Effector memory CD8-positive, alpha-beta T cell (primary cell): Measurements from ENCODE around the gene DYNC2H1.
"Not testable (repeated sequence)": the region's sequence is repeated elsewhere in the genome, so short reads cannot be mapped to it uniquely, and the experiment has no call there.

Experiments used
- ATAC-seq: fragments of 150-1000 bp; cut with Tn5 transposase; replicated peaks from 2 replicates; pipeline ENCODE4 v1.10.0; 2021; ENCODE audit warnings: mild to moderate bottlenecking, moderate library complexity
- DNase-seq, 3 experiments: peaks; one replicate each; pipeline ENCODE4 v3.0.0; 2021
- H3K27ac Mint-ChIP-seq, 2 donors: one replicate each; pipeline ENCODE4 v1.8.0; 2022; ENCODE audit warnings: mild to moderate bottlenecking in 2 of 2, mixed read lengths in 2 of 2, moderate library complexity in 2 of 2
- H3K27me3 Mint-ChIP-seq, 2 donors: one replicate each; pipeline ENCODE4 v1.8.0; 2022; ENCODE audit warnings: mixed read lengths in 2 of 2
- H3K36me3 Mint-ChIP-seq: one replicate; pipeline ENCODE4 v1.8.0; 2022; ENCODE audit warnings: mild to moderate bottlenecking, moderate library complexity, mixed read lengths; ENCODE audit not compliant: insufficient read depth
- H3K4me1 Mint-ChIP-seq, 2 donors: one replicate each; pipeline ENCODE4 v1.8.0; 2022; ENCODE audit warnings: low read depth in 2 of 2, mixed read lengths in 2 of 2
- H3K4me3 Mint-ChIP-seq, 2 donors: one replicate each; pipeline ENCODE4 v1.8.0; 2022; ENCODE audit warnings: mild to moderate bottlenecking in 2 of 2, mixed read lengths in 2 of 2, moderate library complexity in 2 of 2
- H3K9me3 Mint-ChIP-seq, 2 donors: one replicate each; pipeline ENCODE4 v1.8.0; 2022; ENCODE audit warnings: mixed read lengths in 2 of 2

DYNC2H1 gene

DNA sequence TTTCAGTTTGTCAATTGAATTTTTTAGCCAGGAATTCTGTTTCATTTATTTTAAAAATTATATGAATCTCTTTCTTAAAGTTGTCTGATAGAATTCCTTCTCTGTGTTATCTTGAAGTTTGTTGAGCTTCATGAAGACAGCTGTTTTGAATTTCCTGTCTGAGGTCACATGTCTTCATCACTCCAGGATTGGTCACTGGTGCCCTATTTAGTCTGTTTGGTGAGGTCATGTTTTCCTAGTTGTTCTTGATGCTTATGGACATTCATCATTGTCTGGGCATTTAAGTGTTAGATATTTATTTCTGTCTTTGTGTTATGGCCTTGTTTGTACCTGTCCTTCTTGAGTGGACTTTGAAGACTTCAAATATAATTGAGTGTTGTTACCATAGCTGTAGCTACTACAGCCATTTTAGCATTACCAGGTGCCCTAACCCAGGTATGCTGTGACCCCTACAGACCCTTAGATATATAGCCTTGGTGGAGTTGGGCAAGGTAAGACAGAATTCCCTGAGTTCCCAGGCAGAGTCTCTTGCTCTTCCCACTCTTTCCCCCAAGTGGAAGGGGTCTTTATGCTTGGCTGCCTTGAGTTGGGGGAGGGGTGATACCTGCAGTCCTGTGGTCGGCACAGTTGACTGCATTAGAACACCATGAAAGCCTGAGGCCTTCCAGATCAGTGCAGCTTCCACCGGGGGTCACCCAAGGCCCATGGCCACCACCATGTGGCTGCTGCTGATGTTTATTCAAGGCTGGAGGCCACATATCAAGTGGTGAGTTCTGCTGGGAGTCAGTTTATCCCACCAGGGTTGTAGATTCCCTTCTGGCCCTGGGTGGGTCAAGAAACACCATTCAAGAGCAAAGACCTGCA lies 229.6 kb downstream of the DYNC2H1 start:
- ATAC-seq, result no peak
- H3K36me3 Mint-ChIP-seq, result no peaks in the 10 kb centered on the region
- no peaks in the 10 kb centered on the region for H3K4me1 Mint-ChIP-seq
- H3K27ac Mint-ChIP-seq, result no peak overlapping the region
- H3K4me3 Mint-ChIP-seq, result no peak overlapping the region
- no peaks in the 10 kb centered on the region for H3K27me3 Mint-ChIP-seq
- H3K9me3 Mint-ChIP-seq, result peaks cover 0 to 1% of the 10 kb centered on the region in 2 donors
- no peak for DNase-seq

DNA sequence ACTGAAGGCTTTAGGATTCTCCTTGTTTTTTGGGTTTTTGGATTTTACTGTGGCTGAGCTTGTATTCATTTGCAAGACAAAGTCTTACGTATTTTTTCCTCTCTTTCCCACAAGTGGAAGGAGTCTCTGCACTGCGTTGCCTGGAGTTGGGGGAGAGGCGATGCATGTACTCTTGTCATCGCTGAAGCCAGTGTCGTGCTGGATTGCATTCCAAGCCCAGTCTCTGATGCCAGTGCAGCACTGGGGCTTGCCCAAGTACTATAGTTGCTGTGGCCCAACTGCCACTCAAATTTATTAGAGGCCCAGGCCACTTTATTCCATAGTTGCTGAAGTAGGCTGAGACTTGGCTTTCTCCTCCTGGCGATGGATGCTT lies 230.2 kb downstream of the DYNC2H1 start:
- Mint-ChIP-seq H3K4me1 (no peaks in the 10 kb centered on the region), H3K27me3 (no peaks in the 10 kb centered on the region), H3K36me3 (no peaks in the 10 kb centered on the region), H3K4me3 (no peak overlapping the region), H3K9me3 (peaks cover 0 to 1% of the 10 kb centered on the region in 2 donors), H3K27ac (no peak overlapping the region)
- DNase-seq (no peak), ATAC-seq (no peak)

DNA sequence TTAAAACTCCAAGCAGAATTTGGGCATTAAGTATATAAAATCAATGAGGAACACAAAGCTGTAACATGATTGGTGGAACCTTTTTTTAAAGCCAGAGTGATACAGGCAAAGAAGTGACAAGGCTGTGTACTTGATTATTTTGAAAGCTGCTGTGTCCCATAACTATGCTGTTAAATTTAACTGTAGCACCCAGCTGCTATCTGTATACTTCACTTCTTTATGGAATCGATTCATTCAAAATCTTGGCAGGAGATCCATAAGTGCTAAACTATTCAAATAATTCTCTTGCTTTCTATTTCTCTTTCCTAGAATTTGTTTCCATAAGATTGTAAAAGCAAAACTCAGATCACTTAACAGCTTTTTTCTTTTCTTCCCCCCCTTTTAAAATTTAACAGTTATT lies 231.7 kb downstream of the DYNC2H1 start:
- Mint-ChIP-seq H3K4me1 (no peaks in the 10 kb centered on the region), H3K36me3 (no peaks in the 10 kb centered on the region), H3K4me3 (no peak overlapping the region), H3K9me3 (peaks cover 0 to 1% of the 10 kb centered on the region in 2 donors), H3K27me3 (no peaks in the 10 kb centered on the region), H3K27ac (no peak overlapping the region)
- ATAC-seq, result no peak
- DNase-seq, result no peak

- H3K27me3 Mint-ChIP-seq, result no peaks in the 10 kb centered on the region
- no peaks in the 10 kb centered on the region for H3K4me1 Mint-ChIP-seq
- DNase-seq (no peak), ATAC-seq (no peak)
- peaks cover 0 to 1% of the 10 kb centered on the region in 2 donors for H3K9me3 Mint-ChIP-seq
- no peak overlapping the region for H3K27ac Mint-ChIP-seq
- no peak overlapping the region for H3K4me3 Mint-ChIP-seq
- no peaks in the 10 kb centered on the region for H3K36me3 Mint-ChIP-seq
These were observed 235.7 kb downstream of the DYNC2H1 start for GRCh38 chr11:103344886-103345285.

DNA sequence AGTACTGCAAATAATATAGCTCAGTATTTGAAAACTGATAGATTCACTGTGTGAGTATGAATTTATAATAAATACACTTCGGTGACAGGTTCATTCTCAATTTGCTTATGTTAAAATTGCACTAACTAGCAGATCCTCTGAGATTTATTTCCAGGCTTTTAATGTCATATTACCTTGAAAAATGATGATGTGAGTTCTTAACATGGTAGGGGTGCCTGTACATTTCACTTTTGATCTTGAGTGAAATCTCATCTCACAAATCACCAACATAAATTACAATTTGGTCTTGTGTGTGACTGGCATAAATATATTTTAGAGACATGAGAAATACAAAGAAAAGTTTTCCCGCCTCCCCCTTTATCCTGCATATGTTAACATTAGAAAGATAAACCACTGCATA lies 240.4 kb downstream of the DYNC2H1 start:
- DNase-seq (no peak), ATAC-seq (no peak)
- Mint-ChIP-seq H3K9me3 (no peaks in the 10 kb centered on the region), H3K4me3 (no peak overlapping the region), H3K36me3 (no peaks in the 10 kb centered on the region), H3K4me1 (no peaks in the 10 kb centered on the region), H3K27me3 (no peaks in the 10 kb centered on the region), H3K27ac (no peak overlapping the region)

GRCh38 chr11:103354656-103355055 lies 245.4 kb downstream of the DYNC2H1 start:
- Mint-ChIP-seq H3K4me3 (no peak overlapping the region), H3K36me3 (peaks cover 4% of the 10 kb centered on the region), H3K27me3 (no peaks in the 10 kb centered on the region), H3K4me1 (no peaks in the 10 kb centered on the region), H3K27ac (no peak overlapping the region), H3K9me3 (no peaks in the 10 kb centered on the region)
- ATAC-seq (no peak), DNase-seq (no peak)

DNA sequence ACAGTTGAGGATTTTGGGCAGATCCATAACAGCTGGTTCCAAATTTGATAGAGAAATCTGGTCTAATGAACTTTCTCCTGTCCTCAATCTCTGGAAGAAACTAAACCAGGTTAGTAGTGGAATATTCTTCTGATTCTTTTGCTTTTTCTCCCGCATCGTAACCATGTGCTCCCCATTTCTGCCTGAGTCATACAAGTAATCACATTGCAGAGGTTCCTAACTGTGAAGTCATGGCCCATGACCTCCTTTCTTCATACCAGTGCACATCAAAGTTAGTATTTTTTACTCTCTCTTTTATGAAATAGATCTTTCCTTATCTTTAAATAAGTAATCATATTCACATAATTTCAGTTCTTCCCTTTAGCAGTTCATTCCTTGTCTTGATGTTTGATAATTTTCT lies 249.0 kb downstream of the DYNC2H1 start:
- H3K36me3 Mint-ChIP-seq, result peaks cover 5% of the 10 kb centered on the region
- H3K9me3 Mint-ChIP-seq, result no peaks in the 10 kb centered on the region
- DNase-seq (no peak), ATAC-seq (no peak)
- H3K4me1 Mint-ChIP-seq, result no peaks in the 10 kb centered on the region
- no peak overlapping the region for H3K4me3 Mint-ChIP-seq
- no peaks in the 10 kb centered on the region for H3K27me3 Mint-ChIP-seq
- H3K27ac Mint-ChIP-seq, result no peak overlapping the region

GRCh38 chr11:103359216-103359615 lies 250.0 kb downstream of the DYNC2H1 start:
- Mint-ChIP-seq H3K27me3 (no peaks in the 10 kb centered on the region), H3K9me3 (no peaks in the 10 kb centered on the region), H3K4me3 (no peak overlapping the region), H3K4me1 (no peaks in the 10 kb centered on the region), H3K27ac (no peak overlapping the region), H3K36me3 (peaks cover 5% of the 10 kb centered on the region)
- DNase-seq, result no peak
- ATAC-seq, result no peak

DNA sequence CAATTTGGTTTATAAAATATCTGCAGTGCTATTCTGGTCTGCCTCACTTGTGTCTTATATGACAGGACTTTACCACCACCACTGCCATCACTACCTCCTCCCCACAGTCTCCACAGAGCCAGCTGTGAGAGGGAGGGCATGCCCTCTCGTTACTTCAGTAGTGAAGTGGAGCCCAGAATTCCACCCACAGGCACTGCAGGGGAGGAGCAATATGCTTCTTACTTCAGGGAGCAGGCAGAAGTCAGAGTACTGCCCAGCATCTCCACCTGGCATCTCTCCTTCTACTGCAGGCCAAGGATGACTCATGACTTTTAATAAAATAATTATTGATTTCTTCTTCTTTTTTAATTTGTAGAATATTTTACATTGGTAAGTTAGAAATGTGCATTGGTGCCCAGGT lies 255.5 kb downstream of the DYNC2H1 start:
- ATAC-seq (no peak), DNase-seq (no peak)
- no peak overlapping the region for H3K27ac Mint-ChIP-seq
- no peaks in the 10 kb centered on the region for H3K4me1 Mint-ChIP-seq
- no peak overlapping the region for H3K4me3 Mint-ChIP-seq
- no peaks in the 10 kb centered on the region for H3K27me3 Mint-ChIP-seq
- peaks cover under 1% of the 10 kb centered on the region for H3K36me3 Mint-ChIP-seq
- H3K9me3 Mint-ChIP-seq, result no peaks in the 10 kb centered on the region

DNA sequence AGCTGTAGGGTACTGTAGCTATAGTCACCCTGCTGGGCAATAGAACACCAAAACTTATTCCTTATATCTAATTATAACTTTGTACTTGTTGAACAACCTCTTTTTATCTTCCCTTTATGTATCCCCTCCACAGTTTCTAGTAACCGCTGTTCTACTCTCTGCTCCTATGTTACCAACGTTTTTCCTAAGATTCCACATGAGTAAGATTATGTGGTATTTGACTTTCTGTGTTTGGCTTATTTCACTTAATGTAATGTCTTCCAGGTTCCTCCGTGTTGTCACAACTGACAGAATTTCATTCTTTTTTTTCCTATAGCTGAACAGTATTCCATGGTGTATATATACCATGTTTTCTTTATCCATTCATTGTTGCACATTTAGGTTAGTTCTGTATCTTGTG lies 258.4 kb downstream of the DYNC2H1 start:
- H3K27ac Mint-ChIP-seq, result no peak overlapping the region
- no peaks in the 10 kb centered on the region for H3K4me1 Mint-ChIP-seq
- H3K27me3 Mint-ChIP-seq, result no peaks in the 10 kb centered on the region
- H3K9me3 Mint-ChIP-seq, result no peaks in the 10 kb centered on the region
- DNase-seq (no peak), ATAC-seq (no peak)
- no peaks in the 10 kb centered on the region for H3K36me3 Mint-ChIP-seq
- no peak overlapping the region for H3K4me3 Mint-ChIP-seq

GRCh38 chr11:103368145-103368544 lies 258.9 kb downstream of the DYNC2H1 start:
- H3K27ac Mint-ChIP-seq, result no peak overlapping the region
- H3K36me3 Mint-ChIP-seq, result no peaks in the 10 kb centered on the region
- H3K4me3 Mint-ChIP-seq, result no peak overlapping the region
- ATAC-seq (no peak), DNase-seq (no peak)
- H3K4me1 Mint-ChIP-seq, result no peaks in the 10 kb centered on the region
- H3K27me3 Mint-ChIP-seq, result no peaks in the 10 kb centered on the region
- H3K9me3 Mint-ChIP-seq, result peaks cover 0 to under 1% of the 10 kb centered on the region in 2 donors

- H3K36me3 Mint-ChIP-seq, result no peaks in the 10 kb centered on the region
- H3K9me3 Mint-ChIP-seq, result peaks cover 5 to 8% of the 10 kb centered on the region in 2 donors
- no peak for DNase-seq
- no peaks in the 10 kb centered on the region for H3K27me3 Mint-ChIP-seq
- no peaks in the 10 kb centered on the region for H3K4me1 Mint-ChIP-seq
- no peak overlapping the region for H3K27ac Mint-ChIP-seq
- ATAC-seq, result no peak
- no peak overlapping the region for H3K4me3 Mint-ChIP-seq
These were observed 260.9 kb downstream of the DYNC2H1 start for GRCh38 chr11:103370076-103370475.

GRCh38 chr11:103372906-103373305 lies 263.7 kb downstream of the DYNC2H1 start:
- Mint-ChIP-seq H3K36me3 (no peaks in the 10 kb centered on the region), H3K4me3 (no peak overlapping the region), H3K27me3 (no peaks in the 10 kb centered on the region), H3K4me1 (no peaks in the 10 kb centered on the region), H3K9me3 (peaks cover 8 to 13% of the 10 kb centered on the region in 2 donors), H3K27ac (no peak overlapping the region)
- DNase-seq, result no peak
- ATAC-seq, result no peak

DNA sequence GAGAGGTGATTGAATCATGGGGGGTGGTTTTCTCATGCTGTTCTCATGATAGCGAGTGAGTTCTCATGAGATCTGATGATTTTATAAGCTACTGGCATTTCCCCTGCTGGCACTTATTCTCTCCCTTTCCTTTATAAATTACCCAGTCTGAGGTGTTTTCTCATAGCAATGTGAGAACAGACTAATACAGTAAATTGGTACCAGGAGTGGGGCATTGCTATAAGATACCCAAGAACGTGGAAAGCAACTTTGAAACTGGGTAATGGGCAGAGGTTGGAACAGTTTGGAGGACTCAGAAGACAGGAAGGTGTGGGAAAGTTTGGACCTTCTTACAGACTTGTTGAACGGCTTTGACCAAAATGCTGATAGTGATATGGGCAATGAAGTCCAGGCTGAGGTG lies 265.0 kb downstream of the DYNC2H1 start:
- DNase-seq, ATAC-seq, H3K27me3 Mint-ChIP-seq, H3K36me3 Mint-ChIP-seq, H3K4me1 Mint-ChIP-seq, H3K27ac Mint-ChIP-seq, H3K4me3 Mint-ChIP-seq: not testable (repeated sequence)
- H3K9me3 Mint-ChIP-seq, result peaks cover 8 to 13% of the 10 kb centered on the region in 2 donors
